ENCODE results near the gene MYO9A.
"Not testable (repeated sequence)": the region's sequence is repeated elsewhere in the genome, so short reads cannot be mapped to it uniquely, and the experiment has no call there.

MYO9A gene

DNA sequence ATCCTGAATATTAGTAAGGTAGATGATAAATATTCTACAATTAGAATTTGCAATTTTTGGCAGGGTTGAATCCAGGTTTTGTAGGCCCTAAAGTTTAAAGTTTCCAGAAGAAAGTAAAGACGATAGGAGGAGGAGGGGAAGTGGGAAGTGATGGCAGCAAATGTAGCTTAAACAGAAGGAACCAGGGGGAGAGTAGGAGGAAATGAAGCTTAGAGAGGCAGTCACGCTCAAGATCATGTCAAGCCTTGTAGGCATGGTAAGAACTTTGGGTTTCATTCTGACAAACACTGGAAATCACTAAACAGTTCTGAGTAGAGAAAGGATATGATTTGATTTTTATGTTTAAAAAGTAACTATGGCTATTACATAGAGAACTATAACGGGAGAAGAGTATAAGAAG, 243.7 kb downstream of the MYO9A start:
- DNase-seq (ENCODE audit: low spot score) = no peak

GRCh38 chr15:71858232-71858631, 259.7 kb downstream of the MYO9A start:
- DNase-seq (ENCODE audit: low spot score) = not testable (repeated sequence)

GRCh38 chr15:71853543-71853942, 264.4 kb downstream of the MYO9A start:
- no peak for DNase-seq (ENCODE audit: low spot score)

- DNase-seq (ENCODE audit: low spot score) = no peak
Observed at GRCh38 chr15:71844916-71845315, 273.0 kb downstream of the MYO9A start.

- DNase-seq (ENCODE audit: low spot score) = no peak
Observed at GRCh38 chr15:71841563-71841962, 276.4 kb downstream of the MYO9A start.

- no peak for DNase-seq (ENCODE audit: low spot score)
Observed at GRCh38 chr15:71830981-71831380, 287.0 kb downstream of the MYO9A start.

- DNase-seq (ENCODE audit: low spot score) = no peak
Observed at GRCh38 chr15:71826196-71826595, 291.8 kb downstream of the MYO9A start.

- DNase-seq (ENCODE audit: low spot score) = no peak
Observed at GRCh38 chr15:71825021-71825730, 292.8 kb downstream of the MYO9A start.

DNA sequence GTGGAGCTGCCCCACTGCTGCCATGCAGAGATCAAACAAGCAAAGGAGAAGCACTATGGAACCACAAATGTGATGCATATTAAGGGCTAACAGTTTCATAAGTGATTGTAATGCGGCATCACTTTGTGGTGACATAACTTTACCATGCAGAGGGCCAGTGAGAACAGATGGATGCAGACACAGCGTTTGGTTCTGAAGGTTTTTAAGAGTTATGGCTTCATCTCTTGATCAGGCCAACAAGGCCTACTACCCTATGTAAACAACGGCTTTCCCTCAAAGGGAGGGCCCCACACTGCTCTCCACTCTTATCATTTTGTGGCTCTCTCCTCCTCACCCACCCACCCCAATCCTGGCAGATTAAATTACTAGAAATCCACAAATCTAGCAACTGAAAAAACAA, 294.1 kb downstream of the MYO9A start:
- no peak for DNase-seq (ENCODE audit: low spot score)

- DNase-seq (ENCODE audit: low spot score) = no peak
Observed at GRCh38 chr15:71822890-71823630, 294.9 kb downstream of the MYO9A start.

DNA sequence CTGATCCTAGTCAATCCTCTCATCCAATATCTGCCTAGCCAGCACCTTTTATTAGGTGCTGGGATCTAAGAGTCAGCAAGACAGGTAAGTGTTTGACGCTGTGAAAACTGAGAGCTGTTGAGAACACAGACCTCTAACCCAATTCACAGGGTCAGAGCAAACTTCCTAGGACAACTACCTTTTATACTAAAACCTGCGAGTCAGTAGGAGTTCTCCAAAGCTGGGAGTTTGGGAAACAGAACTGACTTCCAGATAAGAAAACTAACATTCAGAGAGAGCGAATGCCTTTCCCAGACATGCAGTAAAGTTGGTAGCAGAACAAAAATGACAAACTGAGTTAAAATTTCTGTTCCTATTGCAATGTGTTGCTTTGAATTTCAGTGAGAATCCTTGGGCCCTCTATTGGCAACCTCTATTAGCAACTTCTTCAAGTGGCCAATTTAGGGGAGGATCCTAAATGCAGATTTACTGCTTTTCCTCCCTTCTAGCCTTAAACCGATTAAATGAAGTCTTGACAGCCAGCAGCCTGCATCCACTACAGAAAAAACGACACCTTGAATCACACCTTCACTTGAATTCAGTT, 296.3 kb downstream of the MYO9A start:
- no peak for DNase-seq (ENCODE audit: low spot score)

DNA sequence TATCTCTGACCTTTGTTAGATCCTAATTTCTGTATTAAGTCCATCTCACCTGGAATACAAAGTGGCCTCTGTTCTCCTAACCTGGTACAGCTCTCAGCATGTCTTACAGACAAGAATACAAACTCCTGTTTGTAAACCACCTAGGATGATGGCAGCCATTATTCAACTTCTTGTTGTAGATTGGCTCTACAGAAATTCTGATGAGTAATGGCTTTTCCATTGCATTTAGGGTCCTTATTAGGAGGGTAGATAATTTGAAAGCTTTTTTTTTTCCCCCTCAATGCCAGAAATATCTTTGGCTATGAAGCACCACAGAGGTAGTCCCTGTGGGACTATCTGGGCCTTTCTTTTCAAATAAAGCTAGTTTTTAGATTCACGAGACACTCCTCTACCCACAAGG, 297.8 kb downstream of the MYO9A start:
- no peak for DNase-seq (ENCODE audit: low spot score)

GRCh38 chr15:71817351-71817750, 300.6 kb downstream of the MYO9A start:
- DNase-seq (ENCODE audit: low spot score) = no peak

DNA sequence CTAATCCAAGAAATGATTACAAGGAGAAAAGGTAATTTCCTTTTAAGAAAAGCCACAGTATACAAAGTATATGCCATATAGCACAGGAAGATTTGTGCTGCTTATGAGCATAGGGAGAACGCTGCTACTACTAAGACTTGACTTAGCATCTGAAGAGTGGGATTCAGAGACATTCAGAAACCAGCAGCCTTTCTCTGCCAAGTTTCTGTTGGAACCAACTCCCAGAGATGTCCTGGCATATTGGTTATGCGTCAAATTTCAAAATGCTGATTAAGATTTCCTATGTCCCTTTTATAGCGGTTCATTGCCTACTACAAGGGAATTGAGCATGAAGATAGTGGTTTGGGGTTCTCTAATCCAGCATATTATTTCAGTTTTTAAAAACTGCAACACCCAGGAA, 302.6 kb downstream of the MYO9A start:
- no peak for DNase-seq (ENCODE audit: low spot score)

DNA sequence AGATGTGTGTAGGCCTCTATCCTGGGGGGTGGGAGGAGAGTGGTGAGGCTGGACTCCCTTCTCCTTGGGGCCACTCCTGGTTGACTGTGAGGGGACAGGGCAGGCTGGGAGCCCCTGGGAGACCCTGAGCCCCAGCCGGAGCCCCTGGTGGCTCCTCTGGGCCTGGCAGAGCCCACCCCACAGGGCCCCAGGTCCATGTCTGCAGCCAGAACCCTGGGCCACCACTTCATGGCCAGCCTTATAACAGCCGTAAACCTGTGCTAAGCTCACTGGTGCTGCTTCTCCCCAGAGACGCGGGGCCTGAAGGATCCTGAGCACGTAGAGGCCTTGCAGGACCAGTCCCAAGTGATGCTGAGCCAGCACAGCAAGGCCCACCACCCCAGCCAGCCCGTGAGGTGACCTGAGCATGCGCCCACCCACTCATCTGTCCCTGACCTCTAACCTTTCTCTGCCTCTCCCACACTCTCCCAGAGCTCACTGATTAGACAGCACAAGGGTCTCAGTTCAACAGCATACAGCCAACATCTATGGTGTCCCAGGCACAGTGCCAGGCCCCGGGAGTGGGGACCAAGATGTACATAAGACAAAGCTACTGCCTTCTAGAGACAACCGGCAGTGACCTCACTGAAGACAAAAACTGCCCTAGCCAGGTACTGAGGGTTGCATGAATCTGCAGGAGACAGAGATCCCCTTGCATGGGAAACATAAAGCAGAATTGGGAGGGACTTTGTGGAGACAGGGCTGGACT, 304.1 kb downstream of the MYO9A start:
- DNase-seq (ENCODE audit: low spot score) = no peak

- no peak for DNase-seq (ENCODE audit: low spot score)
Observed at GRCh38 chr15:71812966-71813722, 304.8 kb downstream of the MYO9A start.

GRCh38 chr15:71811752-71812735, 305.9 kb downstream of the MYO9A start:
- no peak for DNase-seq (ENCODE audit: low spot score)

DNA sequence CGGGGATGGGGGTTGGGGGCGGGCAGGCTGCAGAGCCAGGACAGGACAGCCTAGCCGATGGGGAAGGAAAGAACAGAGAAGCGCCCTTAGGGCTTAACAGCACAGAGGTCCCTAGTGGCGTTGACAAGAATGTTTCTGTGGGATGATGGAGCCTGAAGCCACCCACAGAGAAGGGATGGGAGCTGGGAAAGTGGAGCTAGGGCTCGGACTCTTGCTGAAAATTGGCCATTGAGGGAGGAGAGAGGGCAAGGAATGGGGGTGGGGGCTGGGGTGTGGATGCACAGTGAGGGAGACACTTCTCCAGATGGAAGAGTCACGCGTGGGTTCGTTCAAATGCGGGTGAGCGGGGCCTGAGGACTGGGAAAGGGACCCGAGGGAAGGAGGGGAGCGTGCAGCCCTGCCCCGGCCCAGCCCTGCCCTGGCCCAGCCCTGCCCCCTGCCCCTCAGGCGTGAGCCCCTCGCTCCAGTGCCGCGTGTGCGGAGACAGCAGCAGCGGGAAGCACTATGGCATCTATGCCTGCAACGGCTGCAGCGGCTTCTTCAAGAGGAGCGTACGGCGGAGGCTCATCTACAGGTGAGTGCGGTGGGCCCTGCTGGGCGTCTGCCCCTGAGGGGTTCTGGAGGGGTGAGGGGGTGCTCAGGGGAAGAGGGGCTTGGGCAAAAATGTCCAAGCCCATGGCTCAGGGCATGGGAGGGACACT, 306.8 kb downstream of the MYO9A start:
- no peak for DNase-seq (ENCODE audit: low spot score)

DNA sequence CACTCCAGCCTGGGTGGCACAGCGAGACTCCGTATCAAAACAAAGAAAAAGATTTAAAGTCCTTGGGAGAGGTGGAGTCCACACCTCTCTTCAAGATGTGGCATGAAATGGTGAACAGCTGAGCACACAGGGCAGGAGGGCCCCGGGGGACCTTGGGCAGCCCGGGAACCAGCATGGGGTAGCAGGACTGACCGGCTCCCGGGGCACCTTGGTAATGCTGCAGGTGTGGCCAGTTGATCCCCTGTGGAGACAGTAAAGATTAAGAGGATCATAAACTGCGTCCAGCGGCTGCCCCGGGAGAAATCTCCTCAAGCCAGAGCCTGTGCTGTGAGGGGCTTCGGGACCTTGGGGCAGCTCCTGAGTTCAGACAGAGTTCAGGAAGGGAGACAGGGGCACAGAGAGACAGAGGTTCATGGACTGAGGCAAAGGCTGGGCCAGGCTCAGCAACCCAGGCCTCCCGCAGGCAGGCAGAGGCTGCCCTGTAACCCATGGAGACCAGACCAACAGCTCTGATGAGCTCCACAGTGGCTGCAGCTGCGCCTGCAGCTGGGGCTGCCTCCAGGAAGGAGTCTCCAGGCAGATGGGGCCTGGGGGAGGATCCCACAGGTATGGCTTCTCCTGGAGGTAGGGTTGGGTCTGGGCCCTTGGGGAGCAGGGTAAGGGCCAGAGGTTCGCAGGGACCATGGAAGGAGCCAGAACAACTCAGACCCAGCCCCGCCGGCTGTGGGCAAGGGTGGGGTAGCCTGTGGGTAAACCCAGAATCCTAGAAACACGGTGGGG, 307.5 kb downstream of the MYO9A start, which contains the start of gene NR2E3:
TSS of gene NR2E3 (plus strand) at position 299 of the 780 bp plus-strand sequence. CDS start at position 489, 190 bp downstream.
- no peak for DNase-seq (ENCODE audit: low spot score)
